ENCODE results near the gene MTMR3. TPM values are rescaled to one million over a fixed set of nuclear protein-coding genes. Genes with fewer than 3 reads are reported as not detected.

The MTMR3 gene
- total and polyA plus RNA-seq, 4 donors = 6.0 to 38.8 (median 17.1) TPM

GRCh38 chr22:29879753-29880152 is 3.2 kb upstream of the MTMR3 start:
- Histone ChIP-seq H3K36me3 (ENCODE audit: control insufficient read depth in 4 of 4, insufficient read depth in 3 of 4, low read depth in 1 of 4, low read length in 3 of 4) (no peaks in the 10 kb centered on the region), H3K9ac (ENCODE audit: low read depth in 1 of 2, low read length in 2 of 2) (no peak overlapping the region), H3K4me1 (ENCODE audit: control insufficient read depth in 4 of 4, insufficient read depth in 4 of 4, low read length in 3 of 4) (peaks cover 0 to 9% (median 2%) of the 10 kb centered on the region in 4 donors), H3K4me3 (ENCODE audit: low read depth in 1 of 3, low read length in 3 of 3) (no peak overlapping the region), H3K27me3 (ENCODE audit: control insufficient read depth in 4 of 4, insufficient read depth in 4 of 4, low read length in 3 of 4) (no peaks in the 10 kb centered on the region), H3K9me3 (ENCODE audit: control insufficient read depth in 4 of 4, low read length in 3 of 4) (no peaks in the 10 kb centered on the region), H3K27ac (ENCODE audit: low read depth in 1 of 2, low read length in 2 of 2) (no peak overlapping the region)
- no peak for DNase-seq (ENCODE audit: low spot score)
- TF ChIP-seq, protein P1, sequence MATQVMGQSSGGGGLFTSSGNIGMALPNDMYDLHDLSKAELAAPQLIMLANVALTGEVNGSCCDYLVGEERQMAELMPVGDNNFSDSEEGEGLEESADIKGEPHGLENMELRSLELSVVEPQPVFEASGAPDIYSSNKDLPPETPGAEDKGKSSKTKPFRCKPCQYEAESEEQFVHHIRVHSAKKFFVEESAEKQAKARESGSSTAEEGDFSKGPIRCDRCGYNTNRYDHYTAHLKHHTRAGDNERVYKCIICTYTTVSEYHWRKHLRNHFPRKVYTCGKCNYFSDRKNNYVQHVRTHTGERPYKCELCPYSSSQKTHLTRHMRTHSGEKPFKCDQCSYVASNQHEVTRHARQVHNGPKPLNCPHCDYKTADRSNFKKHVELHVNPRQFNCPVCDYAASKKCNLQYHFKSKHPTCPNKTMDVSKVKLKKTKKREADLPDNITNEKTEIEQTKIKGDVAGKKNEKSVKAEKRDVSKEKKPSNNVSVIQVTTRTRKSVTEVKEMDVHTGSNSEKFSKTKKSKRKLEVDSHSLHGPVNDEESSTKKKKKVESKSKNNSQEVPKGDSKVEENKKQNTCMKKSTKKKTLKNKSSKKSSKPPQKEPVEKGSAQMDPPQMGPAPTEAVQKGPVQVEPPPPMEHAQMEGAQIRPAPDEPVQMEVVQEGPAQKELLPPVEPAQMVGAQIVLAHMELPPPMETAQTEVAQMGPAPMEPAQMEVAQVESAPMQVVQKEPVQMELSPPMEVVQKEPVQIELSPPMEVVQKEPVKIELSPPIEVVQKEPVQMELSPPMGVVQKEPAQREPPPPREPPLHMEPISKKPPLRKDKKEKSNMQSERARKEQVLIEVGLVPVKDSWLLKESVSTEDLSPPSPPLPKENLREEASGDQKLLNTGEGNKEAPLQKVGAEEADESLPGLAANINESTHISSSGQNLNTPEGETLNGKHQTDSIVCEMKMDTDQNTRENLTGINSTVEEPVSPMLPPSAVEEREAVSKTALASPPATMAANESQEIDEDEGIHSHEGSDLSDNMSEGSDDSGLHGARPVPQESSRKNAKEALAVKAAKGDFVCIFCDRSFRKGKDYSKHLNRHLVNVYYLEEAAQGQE (IDR thresholded peaks at IDR 0.05) = no peak
- TF ChIP-seq SP1 (IDR thresholded peaks at IDR 0.05) (no peak), CTCF (IDR thresholded peaks at IDR 0.05; ENCODE audit: low read depth, low read length, missing input control) (no peak), FOXA2 (IDR thresholded peaks at IDR 0.05) (no peak), HNF4G (IDR thresholded peaks at IDR 0.05) (no peak), TAF1 (conservative IDR thresholded peaks at IDR 0.05) (no peak), JUND (IDR thresholded peaks at IDR 0.05) (no peak)
- TF ChIP-seq, protein P2, sequence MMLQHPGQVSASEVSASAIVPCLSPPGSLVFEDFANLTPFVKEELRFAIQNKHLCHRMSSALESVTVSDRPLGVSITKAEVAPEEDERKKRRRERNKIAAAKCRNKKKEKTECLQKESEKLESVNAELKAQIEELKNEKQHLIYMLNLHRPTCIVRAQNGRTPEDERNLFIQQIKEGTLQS (IDR thresholded peaks at IDR 0.05) = no peak
- 96% methylated on average over 5 of the region's 5 CpGs for WGBS

- peak overlapping the region in 1 of 3 donors; percentile 100 for H3K4me3 ChIP-seq (ENCODE audit: low read depth in 1 of 3, low read length in 3 of 3)
These were observed 294 bp upstream of the MTMR3 start for GRCh38 chr22:29882716-29883044.

More at GRCh38 chr22:29882716-29883044, 294 bp upstream of the MTMR3 start:
- H3K27me3 ChIP-seq (ENCODE audit: control insufficient read depth in 4 of 4, insufficient read depth in 4 of 4, low read length in 3 of 4) = no peaks in the 10 kb centered on the region
- DNase-seq (ENCODE audit: low spot score) = no peak
- no peaks in the 10 kb centered on the region for H3K9me3 ChIP-seq (ENCODE audit: control insufficient read depth in 4 of 4, low read length in 3 of 4)
- H3K36me3 ChIP-seq (ENCODE audit: control insufficient read depth in 4 of 4, insufficient read depth in 3 of 4, low read depth in 1 of 4, low read length in 3 of 4) = no peaks in the 10 kb centered on the region
- TF ChIP-seq HNF4A (conservative IDR thresholded peaks at IDR 0.05) (no peak), YY1 (IDR thresholded peaks at IDR 0.05) (no peak), HNF4G (IDR thresholded peaks at IDR 0.05) (no peak), FOXA1 (IDR thresholded peaks at IDR 0.05) (no peak), JUND (IDR thresholded peaks at IDR 0.05) (no peak), CTCF (IDR thresholded peaks at IDR 0.05; ENCODE audit: low read depth, low read length, missing input control) (no peak), TAF1 (conservative IDR thresholded peaks at IDR 0.05) (no peak), RXRA (IDR thresholded peaks at IDR 0.05) (no peak), EGR1 (IDR thresholded peaks at IDR 0.05; ENCODE audit: low read depth in 2 of 2) (no peak), RAD21 (IDR thresholded peaks at IDR 0.05) (no peak), NR2F2 (IDR thresholded peaks at IDR 0.05) (no peak), GABPA (IDR thresholded peaks at IDR 0.05 in 1 of 2, conservative IDR thresholded peaks at IDR 0.05 in 1 of 2) (no peak), FOXA2 (IDR thresholded peaks at IDR 0.05) (no peak)
- TF ChIP-seq, protein P2 (IDR thresholded peaks at IDR 0.05) = no peak
- TF ChIP-seq, protein P3, sequence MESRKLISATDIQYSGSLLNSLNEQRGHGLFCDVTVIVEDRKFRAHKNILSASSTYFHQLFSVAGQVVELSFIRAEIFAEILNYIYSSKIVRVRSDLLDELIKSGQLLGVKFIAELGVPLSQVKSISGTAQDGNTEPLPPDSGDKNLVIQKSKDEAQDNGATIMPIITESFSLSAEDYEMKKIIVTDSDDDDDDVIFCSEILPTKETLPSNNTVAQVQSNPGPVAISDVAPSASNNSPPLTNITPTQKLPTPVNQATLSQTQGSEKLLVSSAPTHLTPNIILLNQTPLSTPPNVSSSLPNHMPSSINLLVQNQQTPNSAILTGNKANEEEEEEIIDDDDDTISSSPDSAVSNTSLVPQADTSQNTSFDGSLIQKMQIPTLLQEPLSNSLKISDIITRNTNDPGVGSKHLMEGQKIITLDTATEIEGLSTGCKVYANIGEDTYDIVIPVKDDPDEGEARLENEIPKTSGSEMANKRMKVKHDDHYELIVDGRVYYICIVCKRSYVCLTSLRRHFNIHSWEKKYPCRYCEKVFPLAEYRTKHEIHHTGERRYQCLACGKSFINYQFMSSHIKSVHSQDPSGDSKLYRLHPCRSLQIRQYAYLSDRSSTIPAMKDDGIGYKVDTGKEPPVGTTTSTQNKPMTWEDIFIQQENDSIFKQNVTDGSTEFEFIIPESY (IDR thresholded peaks at IDR 0.05) = no peak
- TF ChIP-seq, protein P4, sequence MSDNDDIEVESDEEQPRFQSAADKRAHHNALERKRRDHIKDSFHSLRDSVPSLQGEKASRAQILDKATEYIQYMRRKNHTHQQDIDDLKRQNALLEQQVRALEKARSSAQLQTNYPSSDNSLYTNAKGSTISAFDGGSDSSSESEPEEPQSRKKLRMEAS (IDR thresholded peaks at IDR 0.05) = no peak
- TF ChIP-seq, protein P1 (IDR thresholded peaks at IDR 0.05) = no peak
- H3K27ac ChIP-seq (ENCODE audit: low read depth in 1 of 2, low read length in 2 of 2) = peak overlapping the region in 1 of 2 donors; percentile 99
- H3K9ac ChIP-seq (ENCODE audit: low read depth in 1 of 2, low read length in 2 of 2) = no peak overlapping the region
- H3K4me1 ChIP-seq (ENCODE audit: control insufficient read depth in 4 of 4, insufficient read depth in 4 of 4, low read length in 3 of 4) = peaks cover 5 to 23% (median 12%) of the 10 kb centered on the region in 4 donors
- 2% methylated on average over 5 of the region's 5 CpGs for WGBS
